Activated T-cell treated with anti-CD3 and anti-CD28 coated beads for 1 hour (primary cell): Measurements from ENCODE around the gene CC2D1A.
"Not testable (repeated sequence)": the region's sequence is repeated elsewhere in the genome, so short reads cannot be mapped to it uniquely, and the experiment has no call there.

ENCODE experiments used
- DNase-seq: peaks from one replicate; pipeline ENCODE4 v3.0.0-alpha.2; 2020; ENCODE audit warnings: low read depth

Gene CC2D1A

DNA sequence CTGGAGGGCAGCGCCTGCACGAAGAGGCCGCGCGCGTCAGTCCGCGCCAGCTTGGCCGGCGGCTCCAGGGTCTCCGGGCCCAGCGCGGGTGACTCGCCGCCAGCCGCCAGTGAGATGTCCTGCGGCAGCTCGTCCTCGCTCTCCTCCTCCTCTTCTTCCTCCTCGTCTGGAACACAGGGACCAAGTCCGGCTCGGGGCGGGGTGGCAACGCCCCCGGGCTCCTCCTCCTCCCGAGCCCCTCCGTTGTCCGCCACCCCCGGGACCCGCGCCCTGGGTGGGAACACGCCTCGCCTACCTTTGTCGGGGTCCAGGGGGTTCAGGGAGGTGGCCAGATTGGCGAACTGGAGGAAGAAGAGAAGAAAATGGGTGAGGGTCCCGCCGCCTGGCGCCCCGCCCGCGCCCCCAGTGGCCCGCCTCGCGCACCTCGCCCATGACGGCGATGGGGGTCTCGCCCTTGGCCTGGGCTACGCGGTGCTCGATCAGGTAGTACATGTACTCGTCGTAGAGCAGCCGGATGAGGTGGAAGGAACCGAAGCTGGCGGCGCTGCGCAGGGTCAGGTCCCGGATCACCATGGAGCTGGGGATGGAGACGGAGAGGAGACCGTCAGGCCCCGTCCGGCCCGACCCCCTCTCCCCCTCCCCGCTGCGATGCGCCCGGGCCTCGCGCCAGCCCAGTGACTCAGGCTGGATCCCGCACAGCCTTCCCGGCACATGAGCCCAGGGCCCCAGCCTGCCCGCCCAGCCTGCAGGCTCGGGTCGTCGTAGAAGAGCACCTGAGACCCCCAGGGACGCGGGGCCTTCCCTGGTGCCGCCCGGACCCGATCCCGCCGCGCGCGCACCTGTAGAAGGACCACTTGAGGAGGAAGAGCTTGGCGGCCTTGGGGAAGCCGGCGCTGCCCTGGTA is 57.0 kb downstream of the CC2D1A start:
- no peak for DNase-seq

DNA sequence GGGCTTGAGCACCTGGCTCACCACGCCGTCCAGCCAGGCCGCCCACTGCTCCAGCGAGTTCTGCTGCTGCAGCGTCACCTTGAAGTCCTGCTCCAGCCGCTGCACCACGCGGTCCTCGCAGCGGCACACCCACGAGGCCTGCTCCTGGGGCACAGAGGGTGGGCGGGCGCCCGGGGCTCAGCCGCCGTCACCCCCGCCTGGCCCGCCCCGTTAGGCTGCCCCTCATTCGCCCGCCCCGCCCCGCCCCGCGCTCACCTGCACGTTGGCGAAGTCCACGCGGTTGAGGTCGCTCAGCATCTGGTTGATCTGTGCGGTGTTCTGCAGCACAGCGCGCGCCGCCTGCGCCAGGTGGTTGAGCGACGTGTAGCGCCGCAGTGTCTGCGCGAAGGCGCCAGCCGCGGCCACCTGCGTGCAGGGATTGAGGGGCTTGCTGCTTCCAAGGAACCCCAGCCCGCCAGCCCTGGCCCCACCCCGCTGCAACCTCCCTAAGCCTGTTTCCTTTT is 57.7 kb downstream of the CC2D1A start:
- DNase-seq: no peak

DNA sequence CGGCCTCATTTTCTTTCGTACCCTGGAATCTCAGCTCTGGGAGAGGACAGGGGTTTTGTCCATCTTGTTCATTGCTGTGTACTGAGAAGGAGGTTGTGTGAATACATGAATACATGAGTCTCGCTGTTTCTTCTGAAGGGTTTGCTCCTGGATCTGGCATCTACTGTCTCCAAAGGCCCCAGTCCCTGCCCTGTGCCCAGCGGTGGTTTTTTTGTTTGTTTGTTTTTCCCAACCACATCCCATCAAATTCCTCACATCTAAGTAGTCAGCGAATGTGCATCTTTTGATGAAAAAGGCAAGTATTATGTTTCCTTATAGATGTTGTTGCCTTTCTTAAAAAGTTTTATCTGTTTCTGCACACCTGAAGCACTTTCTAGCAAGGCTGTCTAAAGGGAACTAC is 58.8 kb downstream of the CC2D1A start:
- no peak for DNase-seq

DNA sequence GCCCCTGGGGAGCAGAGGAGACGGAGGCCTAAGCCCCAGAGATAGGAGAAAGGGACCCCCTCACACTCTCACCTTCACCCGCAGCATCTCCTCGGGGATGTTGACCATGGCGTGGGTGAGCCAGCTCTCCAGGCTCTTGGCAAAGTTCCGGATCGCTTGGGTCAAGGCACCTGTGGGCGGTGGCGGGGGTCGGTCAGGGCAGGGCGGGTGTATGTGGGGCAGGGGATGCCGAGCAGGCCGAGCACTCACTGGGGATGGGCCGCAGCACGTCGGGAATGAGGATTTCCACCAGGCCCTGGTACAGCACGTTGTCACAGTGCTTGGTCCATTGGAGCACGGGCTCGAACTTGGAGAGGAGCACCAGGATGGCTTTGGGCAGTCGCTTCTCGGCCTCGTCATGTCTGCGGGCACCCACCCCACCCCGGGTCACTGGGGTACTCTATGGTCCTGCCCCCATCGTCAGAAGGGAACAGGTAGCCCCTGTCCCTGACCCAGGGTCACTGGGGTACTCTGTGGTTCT is 59.4 kb downstream of the CC2D1A start:
- no peak for DNase-seq

DNA sequence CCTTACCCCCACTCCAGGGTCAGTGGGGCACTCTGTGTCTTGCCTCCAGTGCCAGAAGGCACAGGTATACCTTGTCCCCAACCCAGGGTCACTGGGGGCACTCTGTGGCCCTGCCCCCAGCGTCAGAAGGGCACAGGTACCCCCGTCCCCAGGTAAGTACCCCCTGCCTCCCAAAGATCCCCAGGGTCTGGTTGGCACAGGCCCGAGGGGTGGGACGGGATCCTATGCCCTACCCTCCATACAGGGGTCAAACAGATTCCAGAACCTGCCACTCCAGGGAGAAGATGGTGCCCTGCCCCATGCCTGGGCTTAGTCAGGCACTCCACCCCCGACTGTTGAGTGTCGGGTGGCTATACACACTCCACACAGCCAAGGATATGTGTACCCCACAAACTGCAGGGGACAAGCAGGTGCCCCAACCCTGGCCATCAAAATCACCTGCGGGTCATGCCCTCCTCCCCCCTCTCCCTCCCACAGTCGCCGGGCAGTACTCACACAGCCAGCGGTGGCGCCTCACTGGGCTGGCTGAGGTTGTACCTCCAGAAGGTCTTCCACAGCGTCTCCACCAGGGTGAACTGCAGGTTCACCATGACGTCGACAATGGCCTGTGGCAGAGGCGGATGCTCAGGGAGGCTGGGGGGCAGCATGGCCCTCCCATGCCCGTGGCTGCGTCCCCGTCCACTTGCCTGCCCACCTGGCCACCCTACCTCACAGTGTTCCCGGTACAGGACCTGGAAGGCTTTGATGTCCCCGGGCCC is 60.1 kb downstream of the CC2D1A start:
- DNase-seq: no peak

DNA sequence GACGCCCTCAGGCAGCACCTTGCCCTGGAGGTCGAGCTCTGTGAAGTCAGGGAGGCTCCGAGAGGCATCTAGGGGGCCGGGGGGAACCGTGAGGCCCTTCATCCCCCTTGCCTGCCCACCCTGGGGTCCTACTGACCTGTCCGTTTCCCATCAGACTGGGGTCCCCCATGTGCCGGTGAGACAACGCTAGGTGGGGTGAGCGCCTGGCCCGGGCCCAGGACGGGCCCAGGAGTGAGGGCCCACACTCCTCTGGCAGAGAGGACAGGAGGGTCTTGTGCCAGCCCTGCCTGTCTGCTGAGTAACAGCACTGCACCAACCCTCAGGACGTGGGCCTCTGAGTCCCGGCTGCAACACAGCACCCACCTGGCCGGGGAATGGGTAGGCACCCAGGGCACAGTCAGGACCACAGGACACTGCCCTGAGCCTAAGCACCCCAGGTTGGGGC is 60.7 kb downstream of the CC2D1A start:
- no peak for DNase-seq

DNA sequence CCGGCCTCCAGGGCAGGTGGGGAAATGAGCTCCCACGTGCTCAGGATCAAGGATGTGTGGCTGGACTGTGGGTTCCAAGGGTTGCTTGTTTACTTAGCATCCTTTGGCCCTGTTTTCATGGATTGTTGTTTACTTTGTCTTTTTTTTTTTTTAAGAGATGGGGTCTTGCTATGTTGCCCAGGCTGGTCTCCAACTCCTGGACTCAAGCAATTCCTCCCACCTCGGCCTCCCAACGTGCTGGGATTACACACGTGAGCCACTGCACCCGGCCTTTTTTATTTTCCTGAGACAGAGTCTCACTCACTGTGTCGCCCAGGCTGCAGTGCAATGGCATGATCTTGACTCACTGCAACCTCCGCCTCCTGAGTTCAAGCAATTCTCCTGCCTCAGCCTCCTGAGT is 61.2 kb downstream of the CC2D1A start:
- not testable (repeated sequence) for DNase-seq

DNA sequence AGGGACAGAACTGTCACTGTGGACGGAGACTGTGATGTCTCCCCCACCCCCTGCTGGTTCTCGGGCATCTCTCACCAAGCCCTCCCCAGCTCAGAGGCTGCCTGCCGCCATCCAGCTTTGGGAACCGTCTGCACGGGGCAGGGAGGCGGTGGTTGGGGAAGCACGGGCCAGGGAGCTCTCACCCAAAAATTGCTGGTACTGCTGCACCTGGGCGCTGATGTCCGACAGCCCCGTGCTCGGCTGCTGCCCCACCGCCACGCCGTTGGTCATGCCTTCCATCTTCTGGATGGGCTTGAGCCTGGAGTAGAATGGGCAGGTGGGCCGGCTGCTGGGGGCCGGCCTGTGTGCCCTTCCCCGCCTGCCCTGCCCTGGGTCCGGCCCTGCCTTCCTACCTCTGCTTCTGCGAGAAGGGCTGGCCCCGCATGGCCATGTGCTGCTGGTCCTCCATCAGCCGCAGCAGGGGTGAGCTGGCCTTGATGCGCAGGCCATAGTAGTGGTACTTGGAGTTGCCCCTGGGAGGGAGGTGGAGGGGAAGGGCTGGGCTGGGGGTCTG is 62.5 kb downstream of the CC2D1A start:
- DNase-seq: no peak

DNA sequence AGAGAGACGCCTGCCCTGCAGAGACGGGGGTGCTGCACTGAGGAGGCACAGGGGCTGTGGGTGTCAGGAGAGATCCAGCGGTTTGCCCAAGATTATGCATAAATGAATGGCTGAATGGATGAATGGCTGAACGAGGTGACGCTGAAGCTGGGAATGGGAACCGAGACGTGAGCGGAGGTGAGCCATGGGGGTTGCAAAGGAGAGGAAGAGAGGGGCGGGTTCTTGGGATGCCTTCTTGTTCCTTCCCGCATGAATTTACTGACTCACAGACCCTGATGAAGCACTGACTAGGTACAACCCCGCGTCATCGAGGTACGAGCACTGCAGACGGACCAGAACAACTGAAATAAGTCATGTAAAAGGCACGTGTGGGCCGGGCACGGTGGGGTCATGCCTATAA is 63.0 kb downstream of the CC2D1A start:
- DNase-seq: no peak

DNA sequence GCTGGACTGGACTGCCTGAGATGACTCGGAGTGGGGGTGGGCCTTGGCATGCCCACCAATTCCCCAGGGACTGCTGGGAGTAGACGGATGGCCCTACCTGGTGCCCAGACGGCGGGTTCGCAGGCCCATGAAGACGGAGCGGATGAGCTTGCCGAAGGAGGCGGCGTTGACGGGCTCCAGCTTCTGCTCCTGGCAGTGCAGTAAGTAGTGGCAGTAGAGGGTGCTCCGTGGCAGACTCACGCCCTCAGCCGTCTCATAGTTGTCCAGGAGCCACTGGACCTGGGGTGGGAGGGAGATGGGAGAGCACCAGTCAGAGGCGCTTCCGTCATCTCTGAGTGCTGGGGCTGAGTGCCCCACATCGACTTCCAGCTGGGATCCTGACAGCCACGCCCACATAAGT is 63.9 kb downstream of the CC2D1A start:
- no peak for DNase-seq

DNA sequence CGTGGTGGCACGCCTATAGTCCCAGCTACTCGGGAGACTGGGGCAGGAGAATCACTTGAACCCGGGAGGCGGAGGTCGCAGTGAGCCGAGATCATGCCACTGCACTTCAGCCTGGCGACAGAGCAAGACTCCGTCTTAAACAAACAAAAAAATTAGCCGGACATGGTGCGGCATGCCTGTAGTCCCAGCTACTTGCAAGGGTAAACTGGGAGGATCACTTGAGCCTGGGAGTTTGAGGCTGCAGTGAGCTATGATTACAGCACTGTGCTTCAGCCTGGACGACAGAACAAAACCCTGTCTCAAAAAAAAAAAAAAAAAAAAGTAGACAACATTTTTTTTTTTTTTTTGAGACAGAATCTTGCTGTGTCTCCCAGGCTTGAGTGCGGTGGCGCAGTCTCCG is 65.9 kb downstream of the CC2D1A start:
- DNase-seq: not testable (repeated sequence)

DNA sequence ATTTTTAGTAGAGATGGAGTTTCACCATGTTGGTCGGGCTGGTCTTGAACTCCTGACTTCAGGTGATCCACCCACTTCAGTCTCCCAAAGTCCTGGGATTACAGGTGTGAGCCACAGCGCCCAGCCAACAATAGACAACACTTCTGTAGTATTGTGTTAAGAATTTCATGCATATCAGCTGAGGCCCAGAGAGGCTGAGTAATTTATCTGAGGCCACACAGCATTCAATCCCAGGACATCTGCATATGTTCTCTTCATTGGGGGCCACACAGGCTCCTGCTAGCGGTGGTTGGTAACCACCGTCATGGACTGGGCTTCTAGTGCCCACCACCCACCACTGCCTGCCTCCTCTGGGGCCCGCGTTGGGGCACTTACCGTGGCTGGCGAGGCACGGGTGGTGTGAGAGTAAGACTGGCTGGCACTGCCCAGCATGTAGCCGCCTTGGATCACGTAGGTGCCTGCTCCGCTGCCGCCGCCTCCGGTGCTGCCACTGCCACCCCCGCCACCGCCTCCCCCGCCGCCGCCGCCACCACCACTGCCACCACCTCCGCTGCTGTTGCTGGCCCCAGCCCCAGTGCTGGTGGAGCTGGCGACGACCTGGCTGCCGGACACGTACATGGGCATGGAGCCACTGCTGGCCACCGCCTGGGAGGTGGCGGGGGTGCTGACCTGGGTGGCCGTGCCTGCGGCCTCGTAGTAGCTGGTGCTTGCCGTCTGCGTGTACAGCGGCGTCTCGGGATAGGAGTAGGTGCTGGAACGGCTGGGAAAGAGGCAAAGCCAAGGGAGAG is 66.6 kb downstream of the CC2D1A start:
- DNase-seq: no peak

DNA sequence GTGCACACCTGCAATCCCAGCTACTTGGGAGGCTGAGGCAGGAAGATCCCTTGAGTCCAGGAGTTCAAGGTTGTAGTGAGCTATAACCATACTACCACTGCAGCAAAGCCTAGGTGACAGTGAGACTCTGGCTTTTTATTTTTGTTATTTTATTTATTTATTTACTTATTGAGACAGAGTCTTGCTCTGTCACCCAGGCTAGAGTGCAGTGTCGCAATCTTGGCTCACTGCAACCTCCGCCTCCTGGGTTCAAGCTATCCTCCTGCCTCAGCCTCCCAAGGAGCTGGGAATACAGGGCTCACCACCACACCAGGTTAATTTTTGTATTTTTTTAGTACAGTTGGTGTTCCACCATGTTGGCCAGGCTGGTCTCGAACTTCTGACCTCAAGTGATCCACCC is 67.5 kb downstream of the CC2D1A start:
- DNase-seq: not testable (repeated sequence)

DNA sequence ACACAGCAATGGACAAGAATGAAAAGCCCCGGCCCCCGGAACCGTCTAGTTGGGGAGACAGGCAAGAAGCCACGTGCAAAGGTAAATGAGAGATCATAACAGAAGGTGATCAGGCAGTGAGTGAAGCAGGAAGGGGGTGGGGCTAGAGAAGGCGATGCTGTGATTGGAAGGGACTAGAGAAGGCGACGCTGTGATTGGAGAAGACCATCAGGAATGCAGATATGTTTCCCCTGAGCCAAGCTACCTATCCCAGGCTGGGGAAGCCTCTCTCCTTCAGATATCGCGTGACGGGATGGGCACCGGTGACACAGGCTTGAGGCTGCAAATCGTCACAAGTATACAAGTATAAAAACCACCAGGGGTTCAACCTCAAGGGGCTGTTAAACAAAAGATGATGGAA is 68.1 kb downstream of the CC2D1A start:
- DNase-seq: no peak

DNA sequence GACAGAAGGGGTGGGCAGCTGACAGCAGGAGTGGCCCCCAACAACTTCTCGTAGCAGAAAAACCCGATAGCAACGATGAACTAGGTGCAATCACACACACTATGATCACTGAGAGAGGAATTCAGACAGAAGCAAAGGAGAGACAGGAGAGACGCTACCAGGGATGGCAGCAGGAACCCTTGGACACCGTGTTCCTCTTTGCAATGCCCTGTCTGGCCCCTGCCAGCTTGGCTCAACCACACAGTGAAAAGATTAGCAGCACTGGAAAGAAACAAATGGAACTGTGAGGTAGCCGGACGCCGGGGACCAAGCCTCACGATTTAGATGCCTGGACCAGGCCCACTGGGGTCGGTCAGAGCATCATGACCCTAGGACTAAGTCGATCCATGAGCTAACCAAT is 69.9 kb downstream of the CC2D1A start:
- no peak for DNase-seq

DNA sequence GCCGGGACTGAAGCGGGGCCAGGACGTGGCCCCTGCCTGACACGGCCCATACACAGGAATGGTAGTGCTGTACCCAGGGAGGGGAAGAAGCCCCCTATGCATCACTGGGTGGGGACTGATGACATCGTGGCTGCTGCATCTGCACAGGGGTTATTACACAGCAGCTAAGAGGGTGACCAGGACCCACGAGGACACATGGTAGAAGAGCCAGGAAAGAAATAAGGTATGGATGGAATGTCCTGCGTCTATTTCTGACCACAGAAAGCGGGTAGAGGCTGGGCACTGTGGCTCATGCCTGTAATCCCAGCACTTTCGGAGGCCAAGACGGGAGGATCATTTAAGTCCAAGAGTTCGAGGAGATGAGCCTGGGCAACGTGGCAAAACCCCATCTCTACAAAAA is 70.4 kb downstream of the CC2D1A start:
- no peak for DNase-seq

DNA sequence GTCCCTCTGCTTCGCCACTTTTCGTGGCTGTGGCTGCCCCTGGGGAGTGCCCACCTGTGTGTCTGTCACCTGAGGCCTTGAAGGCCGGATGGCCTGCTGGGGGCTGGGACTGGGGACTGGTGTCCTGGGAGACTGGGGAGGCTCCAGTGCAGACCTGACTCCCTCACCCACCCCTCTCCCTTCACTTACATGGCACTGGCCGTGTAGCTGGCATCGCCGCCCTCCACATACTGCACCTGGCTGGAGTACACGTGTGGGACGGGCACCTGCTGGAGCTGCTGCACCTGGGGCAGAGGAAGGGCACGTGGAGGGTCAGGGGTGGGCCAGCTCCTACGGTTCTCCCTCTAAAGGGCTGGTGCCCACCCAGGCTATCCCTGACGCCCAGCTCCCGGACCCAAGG is 71.8 kb downstream of the CC2D1A start:
- no peak for DNase-seq

DNA sequence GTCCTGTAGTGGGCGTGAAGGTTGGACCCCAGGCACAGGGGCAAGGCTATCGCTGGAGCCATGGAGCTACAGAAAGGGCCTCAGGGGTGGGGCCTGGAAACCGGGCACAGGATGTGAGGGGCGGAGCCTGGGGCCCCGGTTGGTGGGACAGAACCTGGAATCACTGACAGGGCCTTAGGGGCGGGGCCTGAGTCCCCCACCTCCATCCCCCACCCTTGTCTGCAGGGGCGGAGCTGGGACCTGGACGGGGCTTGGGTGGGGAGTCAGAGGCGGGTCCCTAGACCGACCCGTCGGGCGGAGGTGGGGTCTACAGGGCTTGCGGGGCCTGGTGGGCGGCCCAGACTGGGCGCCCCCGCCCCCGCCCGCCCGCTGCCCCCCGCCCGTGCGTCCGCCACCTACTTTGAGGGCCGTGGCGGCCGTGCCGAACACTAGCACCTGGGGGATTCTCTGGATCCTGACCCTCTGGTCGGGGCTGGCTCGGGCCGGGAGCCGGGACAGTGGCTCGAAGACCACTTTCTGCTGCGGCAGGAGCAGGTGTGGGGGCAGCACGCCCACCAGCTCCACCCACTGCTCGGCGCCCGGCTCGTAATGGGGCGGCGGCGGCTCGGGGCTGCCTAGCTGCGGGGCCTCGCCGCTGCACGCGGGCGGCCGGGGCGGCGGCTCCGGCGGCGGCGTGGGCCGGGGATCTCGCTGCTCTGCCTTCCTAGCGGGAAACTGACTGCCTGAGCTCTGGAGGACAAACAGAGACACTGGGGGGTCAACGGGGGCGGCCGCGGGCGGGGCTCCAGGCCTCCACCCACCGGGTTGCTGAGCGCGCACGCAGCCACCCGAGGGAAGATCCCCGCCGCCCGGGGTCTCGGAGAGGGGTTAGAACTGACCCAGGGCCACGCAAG is 72.6 kb downstream of the CC2D1A start:
- DNase-seq: no peak

DNA sequence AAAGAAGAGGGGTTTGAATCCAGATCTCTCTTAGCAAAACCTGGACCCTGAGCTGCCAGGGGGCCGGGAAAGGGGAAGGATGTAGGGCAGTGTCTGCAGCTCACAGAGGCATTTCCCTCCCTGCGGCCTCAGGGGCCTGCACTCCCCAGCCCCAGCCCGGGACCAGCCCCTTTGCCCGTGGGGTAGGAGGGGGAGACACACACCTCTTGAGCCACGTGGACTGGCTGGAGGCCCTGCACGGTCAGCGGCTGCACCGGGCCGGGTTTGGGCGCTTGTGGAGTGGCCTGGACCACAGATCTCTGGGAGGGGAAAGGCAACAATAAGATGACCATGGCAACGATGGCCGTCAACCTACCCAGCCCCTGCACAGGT is 73.2 kb downstream of the CC2D1A start:
- no peak for DNase-seq

DNA sequence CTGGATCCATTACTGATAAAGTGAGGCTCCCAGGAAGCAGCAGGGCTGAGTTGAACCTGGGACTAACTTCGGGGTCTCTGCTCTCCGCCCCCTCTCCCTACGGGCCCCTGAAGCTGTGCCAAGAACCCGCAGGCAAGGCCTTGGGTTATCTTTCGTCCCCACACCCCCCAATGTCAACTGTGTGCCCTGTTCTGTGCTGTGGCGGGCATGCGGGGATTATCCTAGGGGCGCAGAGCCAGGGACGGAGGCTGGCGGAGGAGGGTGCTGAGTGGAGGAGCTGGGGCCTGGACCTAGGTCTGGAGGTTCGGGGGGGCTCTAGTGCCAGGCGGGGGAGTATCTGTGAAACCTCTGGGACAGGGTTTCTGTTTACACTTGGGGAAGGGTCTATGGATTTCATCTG is 73.7 kb downstream of the CC2D1A start:
- no peak for DNase-seq

DNA sequence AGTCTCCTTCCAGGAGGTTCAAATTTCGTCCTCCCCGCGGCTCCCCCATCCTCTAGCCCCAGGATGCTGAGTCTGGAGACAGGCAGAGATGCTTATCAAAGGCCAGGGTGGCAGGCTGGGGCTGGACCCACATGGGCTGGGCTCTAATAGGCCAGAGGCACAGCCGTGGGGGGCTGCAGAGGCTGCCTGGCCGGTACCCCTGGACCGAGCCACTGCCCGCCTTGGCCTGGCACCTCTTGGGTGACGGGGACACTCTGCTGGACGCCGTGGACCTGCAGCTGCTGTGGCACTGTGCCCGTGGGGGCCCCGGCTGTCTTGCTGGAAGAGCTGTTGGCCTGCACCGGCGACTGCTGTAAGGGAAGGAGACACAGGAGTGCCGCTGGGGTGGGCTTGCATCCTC is 74.3 kb downstream of the CC2D1A start:
- no peak for DNase-seq
